ENCODE results near the gene NACA. TPM values are rescaled to one million over a fixed set of nuclear protein-coding genes. Genes with fewer than 3 reads are reported as not detected.

NACA gene
- total RNA-seq, 1 experiment from 2014 or later, result 1,420 TPM

GRCh38 chr12:56772625-56773024 lies 47.5 kb upstream of the NACA start:
- BruUV-seq (replicated peaks), result no TSS peak
- CTCF ChIA-PET, result no interaction called here

GRCh38 chr12:56769868-56770267 lies 44.8 kb upstream of the NACA start:
- ChIA-PET CTCF (no interaction called here), POLR2A (ENCODE audit: unreplicated experiment) (interaction anchor here (0.6 kb wide), 1 partner anchor 777 kb away, joined by 5 read pairs; the partner anchor contains the start of gene DCTN2)
- Histone ChIP-seq H3F3A (ENCODE audit: low read length, unreplicated experiment) (no peaks in the 10 kb centered on the region), H2AFZ (ENCODE audit: low read length) (no peak overlapping the region), H3K79me2 (ENCODE audit: low read length) (no peaks in the 10 kb centered on the region), H3K9me3 (ENCODE audit: low read length) (no peaks in the 10 kb centered on the region), H3K9ac (ENCODE audit: low read length) (no peak overlapping the region), H3K4me2 (ENCODE audit: low read length) (no peak overlapping the region), H3K27me3 (ENCODE audit: low read length) (no peaks in the 10 kb centered on the region), H4K20me1 (ENCODE audit: low read length) (no peaks in the 10 kb centered on the region), H3K36me3 (ENCODE audit: low read depth, low read length) (no peaks in the 10 kb centered on the region), H3K4me1 (ENCODE audit: insufficient read depth, low read length) (peaks cover 5% of the 10 kb centered on the region), H3K27ac (ENCODE audit: low read length) (no peak overlapping the region), H3K4me3 (ENCODE audit: low read length) (no peak overlapping the region), H3K9me2 (replicated peaks; ENCODE audit: low read length) (no peaks in the 10 kb centered on the region)
- no TSS peak for BruUV-seq (replicated peaks)
- DNase-seq (no peak), ATAC-seq (no peak)
- intact Hi-C loops (cut with micrococcal nuclease), result no loop called here
- TF ChIP-seq EZH2phosphoT487 (IDR thresholded peaks at IDR 0.05; ENCODE audit: borderline replicate concordance, low read length) (no peak), EZH2 (IDR thresholded peaks at IDR 0.05; ENCODE audit: low read length, unreplicated experiment) (no peak), CTCF (conservative IDR thresholded peaks at IDR 0.05; ENCODE audit: low read depth, low read length) (no peak)

More at GRCh38 chr12:56772625-56773024, 47.5 kb upstream of the NACA start:
- no peak for ATAC-seq
- Histone ChIP-seq H3K4me1 (ENCODE audit: insufficient read depth, low read length) (peaks cover 5% of the 10 kb centered on the region), H3K79me2 (ENCODE audit: low read length) (no peaks in the 10 kb centered on the region), H3K36me3 (ENCODE audit: low read depth, low read length) (no peaks in the 10 kb centered on the region), H3K9ac (ENCODE audit: low read length) (no peak overlapping the region), H3K27me3 (ENCODE audit: low read length) (no peaks in the 10 kb centered on the region), H3F3A (ENCODE audit: low read length, unreplicated experiment) (no peaks in the 10 kb centered on the region), H3K27ac (ENCODE audit: low read length) (no peak overlapping the region), H3K4me3 (ENCODE audit: low read length) (no peak overlapping the region), H2AFZ (ENCODE audit: low read length) (no peak overlapping the region), H3K4me2 (ENCODE audit: low read length) (no peak overlapping the region), H3K9me3 (ENCODE audit: low read length) (no peaks in the 10 kb centered on the region), H3K9me2 (replicated peaks; ENCODE audit: low read length) (no peaks in the 10 kb centered on the region), H4K20me1 (ENCODE audit: low read length) (no peaks in the 10 kb centered on the region)
- POLR2A ChIA-PET (ENCODE audit: unreplicated experiment), result no interaction called here
- intact Hi-C loops (cut with micrococcal nuclease), result no loop called here
- TF ChIP-seq EZH2 (IDR thresholded peaks at IDR 0.05; ENCODE audit: low read length, unreplicated experiment) (no peak), EZH2phosphoT487 (IDR thresholded peaks at IDR 0.05; ENCODE audit: borderline replicate concordance, low read length) (no peak), CTCF (conservative IDR thresholded peaks at IDR 0.05; ENCODE audit: low read depth, low read length) (no peak)
- no peak for DNase-seq

GRCh38 chr12:56768424-56768823 lies 43.3 kb upstream of the NACA start:
- H3K9ac ChIP-seq (ENCODE audit: low read length), result no peak overlapping the region
- no peaks in the 10 kb centered on the region for H3K27me3 ChIP-seq (ENCODE audit: low read length)
- H3K27ac ChIP-seq (ENCODE audit: low read length), result no peak overlapping the region
- CTCF ChIA-PET, result interaction anchor here (0.8 kb wide), 1 partner anchor 217 kb away, joined by 3 read pairs; no protein-coding TSS in a partner anchor
- peaks cover 5% of the 10 kb centered on the region for H3K4me1 ChIP-seq (ENCODE audit: insufficient read depth, low read length)
- TF ChIP-seq EZH2phosphoT487 (IDR thresholded peaks at IDR 0.05; ENCODE audit: borderline replicate concordance, low read length), result no peak
- TF ChIP-seq EZH2 (IDR thresholded peaks at IDR 0.05; ENCODE audit: low read length, unreplicated experiment), result no peak
- TF ChIP-seq CTCF (conservative IDR thresholded peaks at IDR 0.05; ENCODE audit: low read depth, low read length), result no peak
- H3K79me2 ChIP-seq (ENCODE audit: low read length), result no peaks in the 10 kb centered on the region
- no peak overlapping the region for H2AFZ ChIP-seq (ENCODE audit: low read length)
- intact Hi-C loops (cut with micrococcal nuclease), result no loop called here
- H3K4me2 ChIP-seq (ENCODE audit: low read length), result 0 out of 2 replicates have a peak overlapping the region, but pooled peaks have one; percentile 17
- no peak overlapping the region for H3K4me3 ChIP-seq (ENCODE audit: low read length)
- H3K36me3 ChIP-seq (ENCODE audit: low read depth, low read length), result no peaks in the 10 kb centered on the region
- DNase-seq (peak; percentile 57), ATAC-seq (no peak)
- H3K9me2 ChIP-seq (replicated peaks; ENCODE audit: low read length), result no peaks in the 10 kb centered on the region
- no peaks in the 10 kb centered on the region for H3F3A ChIP-seq (ENCODE audit: low read length, unreplicated experiment)
- no TSS peak for BruUV-seq (replicated peaks)
- H4K20me1 ChIP-seq (ENCODE audit: low read length), result no peaks in the 10 kb centered on the region
- H3K9me3 ChIP-seq (ENCODE audit: low read length), result no peaks in the 10 kb centered on the region
- POLR2A ChIA-PET (ENCODE audit: unreplicated experiment), result no interaction called here

All from PC-3 (cell line).